SK-N-SH (cell line): Measurements from ENCODE around the gene ABLIM2.

Experiments
- MAX ChIP-seq: IDR thresholded peaks from 2 replicates; pipeline ENCODE4 v1.4.0; 2012; ENCODE audit warnings: low read depth
- REST ChIP-seq: IDR thresholded peaks from 2 replicates; pipeline ENCODE4 v1.6.1; 2012; ENCODE audit warnings: mild to moderate bottlenecking, low read depth, low read length, moderate library complexity
- RFX5 ChIP-seq: IDR thresholded peaks from 2 replicates; pipeline ENCODE4 v1.6.1; 2012; ENCODE audit warnings: mild to moderate bottlenecking, improper control_type of control experiment, low read length
- SIN3A ChIP-seq: IDR thresholded peaks from 2 replicates; pipeline ENCODE4 v1.6.1; 2012; ENCODE audit warnings: low read depth, mild to moderate bottlenecking, low read length, moderate library complexity, borderline replicate concordance
- TAF1 ChIP-seq: IDR thresholded peaks from 2 replicates; pipeline ENCODE4 v1.6.1; 2012; ENCODE audit warnings: low read depth, mild to moderate bottlenecking, low read length, moderate library complexity, borderline replicate concordance
- TEAD4 ChIP-seq: IDR thresholded peaks from 2 replicates; pipeline ENCODE4 v1.4.0; 2012; ENCODE audit warnings: mild to moderate bottlenecking, borderline replicate concordance; ENCODE audit not compliant: insufficient read depth
- TF ChIP-seq, protein P1 (sequence below): fragments of 200-600 bp; sonication (generic); IDR thresholded peaks from 2 replicates; pipeline ENCODE4 v1.6.1; 2017; ENCODE audit warnings: antibody characterized with exemption, mild to moderate bottlenecking, moderate library complexity

DNA sequence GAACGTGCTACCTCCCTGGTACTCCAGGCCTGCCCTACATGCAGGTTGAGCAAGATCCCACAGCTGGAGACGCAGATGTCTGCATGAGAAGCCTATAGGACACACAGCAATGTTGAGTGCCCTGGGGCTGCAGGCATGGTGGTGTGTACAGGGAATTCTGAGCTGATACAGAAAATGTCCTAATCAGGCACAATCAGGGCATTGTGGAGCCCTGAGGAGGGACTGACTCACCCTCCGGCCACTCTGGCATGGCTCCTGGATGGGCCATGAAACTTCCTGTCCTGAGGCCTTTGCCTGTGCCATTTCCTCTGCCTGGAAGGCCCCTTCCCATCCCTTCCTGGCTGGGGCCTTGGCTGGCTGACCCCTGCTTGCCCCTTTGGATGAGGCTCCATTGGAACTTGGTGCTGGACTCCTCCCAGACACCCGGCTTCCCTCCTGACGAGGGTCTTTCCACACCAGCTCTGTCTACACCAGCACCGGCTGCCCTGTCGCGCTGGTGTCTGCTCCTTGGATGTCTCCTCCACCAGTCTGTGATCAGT lies 202.3 kb downstream of the ABLIM2 start:
- TF ChIP-seq TAF1 (no peak), TEAD4 (no peak), MAX (0 out of 2 replicates have a peak, but pooled peaks have one; percentile 50), REST (0 out of 2 replicates have a peak, but pooled peaks have one; percentile 16), SIN3A (no peak), RFX5 (no peak)
- TF ChIP-seq, protein P1, sequence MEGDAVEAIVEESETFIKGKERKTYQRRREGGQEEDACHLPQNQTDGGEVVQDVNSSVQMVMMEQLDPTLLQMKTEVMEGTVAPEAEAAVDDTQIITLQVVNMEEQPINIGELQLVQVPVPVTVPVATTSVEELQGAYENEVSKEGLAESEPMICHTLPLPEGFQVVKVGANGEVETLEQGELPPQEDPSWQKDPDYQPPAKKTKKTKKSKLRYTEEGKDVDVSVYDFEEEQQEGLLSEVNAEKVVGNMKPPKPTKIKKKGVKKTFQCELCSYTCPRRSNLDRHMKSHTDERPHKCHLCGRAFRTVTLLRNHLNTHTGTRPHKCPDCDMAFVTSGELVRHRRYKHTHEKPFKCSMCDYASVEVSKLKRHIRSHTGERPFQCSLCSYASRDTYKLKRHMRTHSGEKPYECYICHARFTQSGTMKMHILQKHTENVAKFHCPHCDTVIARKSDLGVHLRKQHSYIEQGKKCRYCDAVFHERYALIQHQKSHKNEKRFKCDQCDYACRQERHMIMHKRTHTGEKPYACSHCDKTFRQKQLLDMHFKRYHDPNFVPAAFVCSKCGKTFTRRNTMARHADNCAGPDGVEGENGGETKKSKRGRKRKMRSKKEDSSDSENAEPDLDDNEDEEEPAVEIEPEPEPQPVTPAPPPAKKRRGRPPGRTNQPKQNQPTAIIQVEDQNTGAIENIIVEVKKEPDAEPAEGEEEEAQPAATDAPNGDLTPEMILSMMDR = no peak
